ENCODE measurements around the gene NUP93. TPM values are rescaled to one million over a fixed set of nuclear protein-coding genes. Genes with fewer than 3 reads are reported as not detected.

NUP93 gene
- total RNA-seq, 1 experiment from 2014 or later, result 165 TPM

DNA sequence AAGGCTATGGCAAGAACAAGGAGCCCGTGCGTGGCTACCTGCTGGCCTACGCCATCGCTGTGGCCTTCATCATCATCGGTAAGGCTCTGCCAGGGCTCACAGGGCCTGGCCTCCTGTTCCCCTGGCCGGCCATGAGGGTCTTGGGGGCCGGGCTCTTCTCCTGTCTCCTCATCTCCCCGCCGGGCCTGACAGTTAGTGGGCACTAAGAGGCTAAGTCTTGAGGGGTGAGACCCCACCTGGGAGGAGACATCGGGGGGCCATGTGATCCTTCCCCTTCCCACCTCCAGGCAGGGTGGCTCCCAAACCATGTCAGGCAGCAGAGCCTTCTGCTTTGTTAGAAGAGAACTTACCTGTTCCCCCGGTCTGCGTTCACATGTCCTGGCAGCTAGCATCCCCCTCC is 150.2 kb downstream of the NUP93 start:
- H2BK12ac ChIP-seq (ENCODE audit: insufficient read length, low read depth, low read length), result no peak overlapping the region
- TF ChIP-seq, protein P1, sequence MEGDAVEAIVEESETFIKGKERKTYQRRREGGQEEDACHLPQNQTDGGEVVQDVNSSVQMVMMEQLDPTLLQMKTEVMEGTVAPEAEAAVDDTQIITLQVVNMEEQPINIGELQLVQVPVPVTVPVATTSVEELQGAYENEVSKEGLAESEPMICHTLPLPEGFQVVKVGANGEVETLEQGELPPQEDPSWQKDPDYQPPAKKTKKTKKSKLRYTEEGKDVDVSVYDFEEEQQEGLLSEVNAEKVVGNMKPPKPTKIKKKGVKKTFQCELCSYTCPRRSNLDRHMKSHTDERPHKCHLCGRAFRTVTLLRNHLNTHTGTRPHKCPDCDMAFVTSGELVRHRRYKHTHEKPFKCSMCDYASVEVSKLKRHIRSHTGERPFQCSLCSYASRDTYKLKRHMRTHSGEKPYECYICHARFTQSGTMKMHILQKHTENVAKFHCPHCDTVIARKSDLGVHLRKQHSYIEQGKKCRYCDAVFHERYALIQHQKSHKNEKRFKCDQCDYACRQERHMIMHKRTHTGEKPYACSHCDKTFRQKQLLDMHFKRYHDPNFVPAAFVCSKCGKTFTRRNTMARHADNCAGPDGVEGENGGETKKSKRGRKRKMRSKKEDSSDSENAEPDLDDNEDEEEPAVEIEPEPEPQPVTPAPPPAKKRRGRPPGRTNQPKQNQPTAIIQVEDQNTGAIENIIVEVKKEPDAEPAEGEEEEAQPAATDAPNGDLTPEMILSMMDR (conservative IDR thresholded peaks at IDR 0.05), result no peak
- no peaks in the 10 kb centered on the region for H3K79me2 ChIP-seq (ENCODE audit: insufficient read depth, low read length)
- no peak overlapping the region for H2AK5ac ChIP-seq (ENCODE audit: insufficient read length, low read length)
- no peak overlapping the region for H2AFZ ChIP-seq (ENCODE audit: low read length)
- Mint-ChIP-seq H3K27me3 (ENCODE audit: low read depth) (peaks cover 2% of the 10 kb centered on the region; the same call in 1 of the 2 replicates), H3K9me3 (peaks cover 7 to 9% of the 10 kb centered on the region in 2 experiments), H3K27ac (no peak overlapping the region), H3K4me3 (no peak overlapping the region), H3K4me1 (no peaks in the 10 kb centered on the region), H3K36me3 (ENCODE audit: insufficient read depth in 1 of 3, low read depth in 3 of 3) (peaks cover 2 to 6% (median 4%) of the 10 kb centered on the region in 3 experiments; a peak in 3 of 7 replicates)
- H4K8ac ChIP-seq (replicated peaks; ENCODE audit: insufficient read length, low read depth, low read length), result no peak overlapping the region
- no peak overlapping the region for H3K4me2 ChIP-seq (ENCODE audit: insufficient read depth, insufficient read length, low read length)
- no peak overlapping the region for H3K14ac ChIP-seq (ENCODE audit: insufficient read depth, low read length)
- H3K27ac ChIP-seq (ENCODE audit: insufficient read length, low read depth, low read length), result no peak overlapping the region
- no peak for DNase-seq
- H3K56ac ChIP-seq (ENCODE audit: insufficient read length, low read depth, low read length), result no peak overlapping the region
- H4K20me1 ChIP-seq (ENCODE audit: control insufficient read depth, insufficient read depth, insufficient read length), result no peaks in the 10 kb centered on the region
- no peak overlapping the region for H2BK5ac ChIP-seq (ENCODE audit: insufficient read length, low read length)
- H4K91ac ChIP-seq (ENCODE audit: insufficient read length, low read depth, low read length), result no peak overlapping the region
- H2BK15ac ChIP-seq (ENCODE audit: low read depth, low read length), result no peak overlapping the region
- H3K9me3 ChIP-seq (ENCODE audit: control insufficient read depth, low read depth, low read length), result peaks cover 1% of the 10 kb centered on the region
- no peak overlapping the region for H2BK20ac ChIP-seq (ENCODE audit: low read depth, low read length, poor library complexity, severe bottlenecking)
- no peak overlapping the region for H3T11ph ChIP-seq (ENCODE audit: low read length)
- no peak overlapping the region for H3K23ac ChIP-seq (ENCODE audit: insufficient read length, low read depth, low read length)
- H3K4me1 ChIP-seq (ENCODE audit: insufficient read depth, low read length), result no peaks in the 10 kb centered on the region
- no peak overlapping the region for H3K9ac ChIP-seq (ENCODE audit: extremely low read depth, insufficient read length, low read length)
- H3K79me1 ChIP-seq (ENCODE audit: insufficient read depth, low read depth, low read length, poor library complexity, severe bottlenecking), result no peaks in the 10 kb centered on the region
- no peaks in the 10 kb centered on the region for H3K27me3 ChIP-seq (ENCODE audit: insufficient read depth, low read length)
- no peak overlapping the region for H3K18ac ChIP-seq (ENCODE audit: insufficient read length, low read depth, low read length)
- no peak overlapping the region for H4K5ac ChIP-seq (ENCODE audit: insufficient read length, low read depth, low read length)
- no peak overlapping the region for H2BK120ac ChIP-seq (ENCODE audit: low read depth, low read length, poor library complexity, severe bottlenecking)
- H3K23me2 ChIP-seq (ENCODE audit: insufficient read length, low read depth, low read length, poor library complexity, severe bottlenecking), result no peaks in the 10 kb centered on the region
- no peak overlapping the region for H3K4ac ChIP-seq (ENCODE audit: low read depth, low read length)
- WGBS (ENCODE audit: extremely low coverage, insufficient read length, low lambda C conversion rate), result no CpG with 5 or more reads among the region's 12 CpGs

Measured in H9 (cell line).